Stomach (tissue), 4 donors: ENCODE data around the gene NEDD9.

ENCODE experiments used
- EP300 ChIP-seq: sonication (generic); formaldehyde crosslinking; IDR thresholded peaks from one replicate; pipeline ENCODE4 v1.6.1; 2017; ENCODE audit warnings: antibody characterized with exemption
- POLR2A ChIP-seq, 4 donors: fragments of 450-650 bp; IDR thresholded peaks; one replicate each; pipeline ENCODE4 v1.6.1; 2016; ENCODE audit warnings: antibody characterized with exemption in 4 of 4, control low read depth in 2 of 4, mild to moderate bottlenecking in 1 of 4, moderate library complexity in 1 of 4
- POLR2AphosphoS5 ChIP-seq, 3 donors: sonication (generic); formaldehyde crosslinking; IDR thresholded peaks; one replicate each; pipeline ENCODE4 v1.6.1; 2016; ENCODE audit warnings: antibody characterized with exemption in 3 of 3
- TF ChIP-seq, protein P1 (sequence below), 7 experiments: fragments of 450-650 bp in 4 of 7; fragments of 200-600 bp in 3 of 7; sonication (generic) in 3 of 7; IDR thresholded peaks; one replicate each; pipeline ENCODE4 v1.5.1; 2016 to 2019; ENCODE audit warnings: antibody characterized with exemption in 7 of 7, control low read depth in 2 of 7, mild to moderate bottlenecking in 1 of 7

- TF ChIP-seq, protein P1, sequence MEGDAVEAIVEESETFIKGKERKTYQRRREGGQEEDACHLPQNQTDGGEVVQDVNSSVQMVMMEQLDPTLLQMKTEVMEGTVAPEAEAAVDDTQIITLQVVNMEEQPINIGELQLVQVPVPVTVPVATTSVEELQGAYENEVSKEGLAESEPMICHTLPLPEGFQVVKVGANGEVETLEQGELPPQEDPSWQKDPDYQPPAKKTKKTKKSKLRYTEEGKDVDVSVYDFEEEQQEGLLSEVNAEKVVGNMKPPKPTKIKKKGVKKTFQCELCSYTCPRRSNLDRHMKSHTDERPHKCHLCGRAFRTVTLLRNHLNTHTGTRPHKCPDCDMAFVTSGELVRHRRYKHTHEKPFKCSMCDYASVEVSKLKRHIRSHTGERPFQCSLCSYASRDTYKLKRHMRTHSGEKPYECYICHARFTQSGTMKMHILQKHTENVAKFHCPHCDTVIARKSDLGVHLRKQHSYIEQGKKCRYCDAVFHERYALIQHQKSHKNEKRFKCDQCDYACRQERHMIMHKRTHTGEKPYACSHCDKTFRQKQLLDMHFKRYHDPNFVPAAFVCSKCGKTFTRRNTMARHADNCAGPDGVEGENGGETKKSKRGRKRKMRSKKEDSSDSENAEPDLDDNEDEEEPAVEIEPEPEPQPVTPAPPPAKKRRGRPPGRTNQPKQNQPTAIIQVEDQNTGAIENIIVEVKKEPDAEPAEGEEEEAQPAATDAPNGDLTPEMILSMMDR (IDR thresholded peaks at IDR 0.05): no peak
- TF ChIP-seq POLR2A (IDR thresholded peaks at IDR 0.05) (no peak), EP300 (no peak), POLR2AphosphoS5 (IDR thresholded peaks at IDR 0.05) (peak in 1 of 3 donors; percentile 32)
Measured at GRCh38 chr6:11213422-11214021, 18.9 kb downstream of the NEDD9 start.
